Neural cell (in vitro differentiated cells): ENCODE results near the gene SMTNL2. TPM values are rescaled to one million over a fixed set of nuclear protein-coding genes. Genes with fewer than 3 reads are reported as not detected.

Source experiments
- H2AFZ ChIP-seq: fragments of 200-600, 300-800 bp; sonication (generic), shearing (Covaris generic); 2 replicates; pipeline ENCODE4 v1.6.0; 2014; ENCODE audit warnings: low read depth, mild to moderate bottlenecking, antibody characterized with exemption, low read length, moderate library complexity
- H3F3A ChIP-seq: fragments of 200-600 bp; shearing (Covaris generic); 2 replicates; pipeline ENCODE4 v1.6.1; 2016; ENCODE audit warnings: mild to moderate bottlenecking, moderate library complexity, mixed read lengths, antibody characterized with exemption, low read length; ENCODE audit not compliant: insufficient read depth, poor library complexity, severe bottlenecking
- H3K27ac ChIP-seq: fragments of 200-600, 300-800 bp; sonication (generic), shearing (Covaris generic); 2 replicates; pipeline ENCODE4 v1.5.1; 2014; ENCODE audit warnings: mild to moderate bottlenecking, low read length, moderate library complexity
- H3K27me3 ChIP-seq: fragments of 300-800, 200-600 bp; sonication (generic), shearing (Covaris generic); 2 replicates; pipeline ENCODE4 v1.6.0; 2014; ENCODE audit warnings: mild to moderate bottlenecking, low read depth, low read length, moderate library complexity; ENCODE audit not compliant: insufficient read depth
- H3K36me3 ChIP-seq: fragments of 300-800, 200-600 bp; sonication (generic), shearing (Covaris generic); 2 replicates; pipeline ENCODE4 v1.5.1; 2014; ENCODE audit warnings: mild to moderate bottlenecking, antibody characterized with exemption, low read length, moderate library complexity; ENCODE audit not compliant: insufficient read depth
- H3K4me2 ChIP-seq: fragments of 300-800, 200-600 bp; sonication (generic), shearing (Covaris generic); 2 replicates; pipeline ENCODE4 v1.6.0; 2014; ENCODE audit warnings: mild to moderate bottlenecking, low read length
- H3K4me3 ChIP-seq: fragments of 300-800, 200-600 bp; sonication (generic), shearing (Covaris generic); 2 replicates; pipeline ENCODE4 v1.5.1; 2014; ENCODE audit warnings: mild to moderate bottlenecking, low read length, moderate library complexity
- H3K79me2 ChIP-seq: fragments of 200-600 bp; shearing (Covaris generic); replicated peaks from 2 replicates; pipeline ENCODE4 v1.6.0; 2014; ENCODE audit warnings: mild to moderate bottlenecking, low read length, moderate library complexity; ENCODE audit not compliant: insufficient read depth
- H3K9ac ChIP-seq: fragments of 300-800, 200-600 bp; sonication (generic), shearing (Covaris generic); 2 replicates; pipeline ENCODE4 v1.6.1; 2016; ENCODE audit warnings: mild to moderate bottlenecking, low read length, mixed read lengths
- H3K9me2 ChIP-seq: fragments of 200-600 bp; shearing (Covaris generic); 2 replicates; pipeline ENCODE4 v1.6.1; 2016; ENCODE audit warnings: mild to moderate bottlenecking, low read length, mixed read lengths; ENCODE audit not compliant: insufficient read depth
- H3K9me3 ChIP-seq: fragments of 200-600, 300-800 bp; sonication (generic), shearing (Covaris generic); 2 replicates; pipeline ENCODE4 v1.6.1; 2016; ENCODE audit warnings: mild to moderate bottlenecking, mixed run types, low read length, moderate library complexity, mixed read lengths
- H4K20me1 ChIP-seq: fragments of 200-600 bp; shearing (Covaris generic); 2 replicates; pipeline ENCODE4 v1.6.1; 2016; ENCODE audit warnings: mild to moderate bottlenecking, mixed run types; ENCODE audit not compliant: insufficient read depth
- CTCF ChIP-seq: fragments of 450-650 bp; IDR thresholded peaks from 2 replicates; pipeline ENCODE4 v1.5.1; 2014; ENCODE audit warnings: antibody characterized with exemption, mild to moderate bottlenecking, moderate library complexity; ENCODE audit not compliant: poor library complexity, severe bottlenecking
- EP300 ChIP-seq: fragments of 450-650 bp; conservative IDR thresholded peaks from 2 replicates; pipeline ENCODE4 v1.6.1; 2014; ENCODE audit warnings: antibody characterized with exemption, mild to moderate bottlenecking, moderate library complexity; ENCODE audit not compliant: poor library complexity, severe bottlenecking
- EZH2 ChIP-seq: fragments of 200-600, 300-800 bp; shearing (Covaris generic), sonication (generic); IDR thresholded peaks from 2 replicates; pipeline ENCODE4 v1.6.1; 2014; ENCODE audit warnings: antibody characterized with exemption, low read length, borderline replicate concordance, mild to moderate bottlenecking; ENCODE audit not compliant: insufficient read depth, poor library complexity, severe bottlenecking
- MXI1 ChIP-seq: fragments of 450-650 bp; conservative IDR thresholded peaks from 2 replicates; pipeline ENCODE4 v1.6.1; 2014; ENCODE audit warnings: antibody characterized with exemption, mild to moderate bottlenecking; ENCODE audit not compliant: poor library complexity, severe bottlenecking
- POLR2AphosphoS5 ChIP-seq: IDR thresholded peaks from 2 replicates; pipeline ENCODE4 v1.6.1; 2012
- RAD21 ChIP-seq: fragments of 450-650 bp; conservative IDR thresholded peaks from 2 replicates; pipeline ENCODE4 v1.6.1; 2014; ENCODE audit warnings: antibody characterized with exemption, mild to moderate bottlenecking, moderate library complexity
- REST ChIP-seq: IDR thresholded peaks from 2 replicates; pipeline ENCODE4 v1.6.1; 2012; ENCODE audit warnings: borderline replicate concordance
- SMC3 ChIP-seq: fragments of 450-650 bp; conservative IDR thresholded peaks from 2 replicates; pipeline ENCODE4 v1.6.1; 2014; ENCODE audit warnings: antibody characterized with exemption, mild to moderate bottlenecking, moderate library complexity; ENCODE audit not compliant: poor library complexity
- TAF1 ChIP-seq: IDR thresholded peaks from 2 replicates; pipeline ENCODE4 v1.6.1; 2012; ENCODE audit warnings: low read depth
- polyA plus RNA-seq: library from polyadenylated mRNA; depleted of rRNA; stranded (reverse); fragments of >200 nt; gene quantifications from 2 replicates; pipeline ENCODE4 v1.2.3, GENCODE V29; 2014

SMTNL2 gene
- polyA plus RNA-seq, 1 donor from 2014 or later: 0.81 TPM

DNA sequence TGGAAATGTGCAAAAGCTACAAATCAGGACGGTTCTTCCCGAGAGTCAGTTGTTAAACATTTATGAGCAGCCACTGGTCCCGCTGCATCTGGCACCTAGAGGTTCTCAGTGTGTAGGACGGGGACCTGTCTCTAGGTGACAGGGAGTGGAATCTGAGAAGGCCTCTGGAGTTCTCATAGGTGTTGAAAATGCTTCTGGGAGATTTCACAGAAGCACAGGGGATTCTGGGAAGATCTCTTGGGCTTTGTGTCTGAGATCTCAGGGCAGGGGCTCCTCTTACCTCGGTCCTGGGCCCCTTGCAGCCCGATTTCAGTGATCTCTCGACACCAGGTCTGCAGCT is 48.2 kb downstream of the SMTNL2 start:
- no peak overlapping the region for H3K9ac ChIP-seq
- no peaks in the 10 kb centered on the region for H3K9me2 ChIP-seq
- no peaks in the 10 kb centered on the region for H3K79me2 ChIP-seq
- no peak overlapping the region for H3K4me3 ChIP-seq
- H3K4me2 ChIP-seq: no peak overlapping the region
- no peak for TF ChIP-seq POLR2AphosphoS5
- no peak for TF ChIP-seq TAF1
- no peak for TF ChIP-seq SMC3
- no peak for TF ChIP-seq MXI1
- no peak for TF ChIP-seq REST
- TF ChIP-seq EZH2: no peak
- TF ChIP-seq RAD21: no peak
- TF ChIP-seq EP300: no peak
- TF ChIP-seq CTCF: no peak
- no peaks in the 10 kb centered on the region for H3F3A ChIP-seq
- no peaks in the 10 kb centered on the region for H3K9me3 ChIP-seq
- peaks cover 10% of the 10 kb centered on the region for H3K27me3 ChIP-seq
- H2AFZ ChIP-seq: no peak overlapping the region
- H3K36me3 ChIP-seq: no peaks in the 10 kb centered on the region
- no peaks in the 10 kb centered on the region for H4K20me1 ChIP-seq
- no peak overlapping the region for H3K27ac ChIP-seq

- Histone ChIP-seq H3K4me3 (no peak overlapping the region), H3K9ac (no peak overlapping the region), H3K36me3 (no peaks in the 10 kb centered on the region), H3K9me3 (no peaks in the 10 kb centered on the region), H3K79me2 (no peaks in the 10 kb centered on the region), H3F3A (no peaks in the 10 kb centered on the region), H2AFZ (no peak overlapping the region), H3K27me3 (peaks cover 14% of the 10 kb centered on the region), H3K27ac (no peak overlapping the region), H3K4me2 (no peak overlapping the region), H4K20me1 (no peaks in the 10 kb centered on the region), H3K9me2 (no peaks in the 10 kb centered on the region)
- TF ChIP-seq SMC3 (no peak), CTCF (no peak), MXI1 (no peak), TAF1 (no peak), REST (no peak), EZH2 (no peak), RAD21 (no peak), POLR2AphosphoS5 (no peak), EP300 (no peak)
These were observed 49.3 kb downstream of the SMTNL2 start for GRCh38 chr17:4633643-4634042.
